ENCODE measurements around the gene HNRNPUL1.
A peak's percentile ranks its signal among the peaks of the same experiment; 100 is the strongest.
"Not testable (repeated sequence)": the region's sequence is repeated elsewhere in the genome, so short reads cannot be mapped to it uniquely, and the experiment has no call there.

HNRNPUL1 gene

GRCh38 chr19:41278478-41278877 is 14.3 kb downstream of the HNRNPUL1 start:
- no peak for DNase-seq

GRCh38 chr19:41288673-41289530 is 24.7 kb downstream of the HNRNPUL1 start:
- DNase-seq: no peak

GRCh38 chr19:41289814-41290213 is 25.6 kb downstream of the HNRNPUL1 start:
- DNase-seq: not testable (repeated sequence)

GRCh38 chr19:41294393-41294792 is 30.2 kb downstream of the HNRNPUL1 start:
- no peak for DNase-seq

- DNase-seq: no peak
Measured at GRCh38 chr19:41295499-41295898, 31.3 kb downstream of the HNRNPUL1 start.

- no peak for DNase-seq
Measured at GRCh38 chr19:41296433-41296871, 32.3 kb downstream of the HNRNPUL1 start.

- DNase-seq: no peak
Measured at GRCh38 chr19:41297628-41298347, 33.6 kb downstream of the HNRNPUL1 start.

GRCh38 chr19:41298348-41298964 is 34.3 kb downstream of the HNRNPUL1 start:
- no peak for DNase-seq

- no peak for DNase-seq
Measured at GRCh38 chr19:41299046-41299754, 35.0 kb downstream of the HNRNPUL1 start.

- DNase-seq: peak; percentile 44
Measured at GRCh38 chr19:41299755-41300089, 35.5 kb downstream of the HNRNPUL1 start.

- no peak for DNase-seq
Measured at GRCh38 chr19:41300555-41300954, 36.4 kb downstream of the HNRNPUL1 start.

- peak; percentile 74 for DNase-seq
Measured at GRCh38 chr19:41302624-41303351, 38.6 kb downstream of the HNRNPUL1 start.

GRCh38 chr19:41303954-41304353 is 39.8 kb downstream of the HNRNPUL1 start:
- no peak for DNase-seq

GRCh38 chr19:41304706-41305483 is 40.7 kb downstream of the HNRNPUL1 start:
- no peak for DNase-seq

GRCh38 chr19:41305927-41306793 is 42.0 kb downstream of the HNRNPUL1 start:
- no peak for DNase-seq

- no peak for DNase-seq
Measured at GRCh38 chr19:41307090-41307875, 43.1 kb downstream of the HNRNPUL1 start.

GRCh38 chr19:41307954-41308449 is 43.8 kb downstream of the HNRNPUL1 start:
- no peak for DNase-seq

GRCh38 chr19:41308450-41309179 is 44.4 kb downstream of the HNRNPUL1 start:
- peak; percentile 96 for DNase-seq
